Liver (tissue), 9 donors: ENCODE measurements around the gene SETD3. TPM values are rescaled to one million over a fixed set of nuclear protein-coding genes. Genes with fewer than 3 reads are reported as not detected.

Experiments used
- DNase-seq: peaks from one replicate; pipeline ENCODE4 v3.0.0-alpha.2; 2017; ENCODE audit warnings: low spot score
- H3K27ac ChIP-seq, 2 donors: one replicate each; pipeline ENCODE4 v1.7.0; 2013; ENCODE audit warnings: inconsistent platforms in 2 of 2, low read length in 2 of 2, control low read depth in 1 of 2, low read depth in 1 of 2, mild to moderate bottlenecking in 1 of 2
- H3K27me3 ChIP-seq, 4 donors: one replicate each; pipeline versions ENCODE4 v1.6.1 to v1.7.0; 2013; ENCODE audit warnings: low read length in 3 of 4, inconsistent platforms in 1 of 4, mild to moderate bottlenecking in 1 of 4, moderate library complexity in 1 of 4; ENCODE audit not compliant: control insufficient read depth in 4 of 4, insufficient read depth in 4 of 4
- H3K36me3 ChIP-seq, 4 donors: one replicate each; pipeline versions ENCODE4 v1.6.1 to v1.7.0; 2013; ENCODE audit warnings: low read length in 3 of 4, mild to moderate bottlenecking in 3 of 4, low read depth in 1 of 4, moderate library complexity in 1 of 4; ENCODE audit not compliant: control insufficient read depth in 4 of 4, insufficient read depth in 3 of 4
- H3K4me1 ChIP-seq, 4 donors: one replicate each; pipeline versions ENCODE4 v1.6.1 to v1.7.0; 2013; ENCODE audit warnings: low read length in 3 of 4, mild to moderate bottlenecking in 3 of 4, moderate library complexity in 1 of 4; ENCODE audit not compliant: control insufficient read depth in 4 of 4, insufficient read depth in 4 of 4
- H3K4me3 ChIP-seq, 3 donors: one replicate each; pipeline versions ENCODE4 v1.6.1 to v1.7.0; 2013; ENCODE audit warnings: low read length in 3 of 3, control low read depth in 1 of 3, low read depth in 1 of 3, mild to moderate bottlenecking in 1 of 3
- H3K9ac ChIP-seq, 2 donors: one replicate each; pipeline ENCODE4 v1.7.0; 2013; ENCODE audit warnings: low read length in 2 of 2, mild to moderate bottlenecking in 2 of 2, moderate library complexity in 2 of 2, control low read depth in 1 of 2, low read depth in 1 of 2
- H3K9me3 ChIP-seq, 4 donors: one replicate each; pipeline versions ENCODE4 v1.6.1 to v1.7.0; 2013; ENCODE audit warnings: low read length in 3 of 4; ENCODE audit not compliant: control insufficient read depth in 4 of 4
- CTCF ChIP-seq: fragments of 150-350 bp; IDR thresholded peaks from 2 replicates; pipeline ENCODE4 v1.5.1; 2017; ENCODE audit warnings: improper control_type of control experiment, low read depth, low read length; ENCODE audit not compliant: missing input control
- EGR1 ChIP-seq, 2 donors: IDR thresholded peaks; 2 replicates each; pipeline ENCODE4 v1.6.1; 2016 to 2018; ENCODE audit warnings: antibody characterized with exemption in 2 of 2, low read depth in 2 of 2
- FOXA1 ChIP-seq: IDR thresholded peaks from 2 replicates; pipeline ENCODE4 v1.6.1; 2016; ENCODE audit warnings: antibody characterized with exemption
- FOXA2 ChIP-seq: IDR thresholded peaks from 2 replicates; pipeline ENCODE4 v1.6.1; 2016; ENCODE audit warnings: antibody characterized with exemption
- GABPA ChIP-seq, 2 donors: IDR thresholded peaks in 1 of 2; conservative IDR thresholded peaks in 1 of 2; 2 replicates each; pipeline ENCODE4 v1.6.1; 2016; ENCODE audit warnings: antibody characterized with exemption in 2 of 2, mild to moderate bottlenecking in 1 of 2, moderate library complexity in 1 of 2
- HNF4A ChIP-seq, 2 donors: conservative IDR thresholded peaks; 2 replicates each; pipeline ENCODE4 v1.6.1; 2016; ENCODE audit warnings: antibody characterized with exemption in 2 of 2, mild to moderate bottlenecking in 2 of 2
- HNF4G ChIP-seq: IDR thresholded peaks from 2 replicates; pipeline ENCODE4 v1.6.1; 2016; ENCODE audit warnings: antibody characterized with exemption
- JUND ChIP-seq, 2 donors: IDR thresholded peaks; 2 replicates each; pipeline ENCODE4 v1.6.1; 2016; ENCODE audit warnings: antibody characterized with exemption in 2 of 2
- NR2F2 ChIP-seq: IDR thresholded peaks from 2 replicates; pipeline ENCODE4 v1.6.1; 2016; ENCODE audit warnings: antibody characterized with exemption
- RAD21 ChIP-seq, 2 donors: IDR thresholded peaks; 2 replicates each; pipeline ENCODE4 v1.6.1; 2016; ENCODE audit warnings: antibody characterized with exemption in 2 of 2, mild to moderate bottlenecking in 2 of 2
- RXRA ChIP-seq, 2 donors: IDR thresholded peaks; 2 replicates each; pipeline ENCODE4 v1.6.1; 2017 to 2018; ENCODE audit warnings: antibody characterized with exemption in 2 of 2, mild to moderate bottlenecking in 1 of 2
- SP1 ChIP-seq: IDR thresholded peaks from 2 replicates; pipeline ENCODE4 v1.6.1; 2018; ENCODE audit warnings: antibody characterized with exemption, mild to moderate bottlenecking
- TAF1 ChIP-seq: conservative IDR thresholded peaks from 2 replicates; pipeline ENCODE4 v1.6.1; 2016; ENCODE audit warnings: antibody characterized with exemption, mild to moderate bottlenecking
- YY1 ChIP-seq: IDR thresholded peaks from 2 replicates; pipeline ENCODE4 v1.6.1; 2016; ENCODE audit warnings: antibody characterized with exemption, mild to moderate bottlenecking
- WGBS: extraction: QIAGEN DNeasy Blood & Tissue Kit; methylation state at CpG from one replicate; pipeline ENCODE4 v1.1.7; 2013; 5-methylcytosine and 5-hydroxymethylcytosine counted together
- polyA plus RNA-seq, 2 donors: library from polyadenylated mRNA; stranded (reverse) in 1 of 2; unstranded in 1 of 2; fragments of 200-250 nt in 1 of 2; fragments of >200 nt in 1 of 2; fragmentation: Nextera tagmentation in 1 of 2; extraction: Ambion mirVana in 1 of 2; gene quantifications; one replicate each; pipeline versions ENCODE4 v1.2.1 to v1.2.3, GENCODE V29; 2013 to 2015
- total RNA-seq, 2 donors: library from RNA; depleted of rRNA; stranded (reverse); fragments of >200 nt; gene quantifications; one replicate each; pipeline ENCODE4 v1.2.3, GENCODE V29; 2014
- TF ChIP-seq, protein P1 (sequence below): IDR thresholded peaks from 2 replicates; pipeline ENCODE4 v1.6.1; 2016; ENCODE audit warnings: antibody characterized with exemption, mild to moderate bottlenecking
- TF ChIP-seq, protein P2 (sequence below): IDR thresholded peaks from 2 replicates; pipeline ENCODE4 v1.6.1; 2016; ENCODE audit warnings: antibody characterized with exemption
- TF ChIP-seq, protein P3 (sequence below): IDR thresholded peaks from 2 replicates; pipeline ENCODE4 v1.6.1; 2016; ENCODE audit warnings: antibody characterized with exemption
- TF ChIP-seq, protein P4 (sequence below): IDR thresholded peaks from 2 replicates; pipeline ENCODE4 v1.6.1; 2016; ENCODE audit warnings: antibody characterized with exemption
- donor health status: healthy.
- donor health status: healthy.
- donor health status: healthy.
- donor health status: healthy.
- donor health status: healthy.

The SETD3 gene
- total and polyA plus RNA-seq, 4 donors = 18.7 to 39.7 (median 19.4) TPM

DNA sequence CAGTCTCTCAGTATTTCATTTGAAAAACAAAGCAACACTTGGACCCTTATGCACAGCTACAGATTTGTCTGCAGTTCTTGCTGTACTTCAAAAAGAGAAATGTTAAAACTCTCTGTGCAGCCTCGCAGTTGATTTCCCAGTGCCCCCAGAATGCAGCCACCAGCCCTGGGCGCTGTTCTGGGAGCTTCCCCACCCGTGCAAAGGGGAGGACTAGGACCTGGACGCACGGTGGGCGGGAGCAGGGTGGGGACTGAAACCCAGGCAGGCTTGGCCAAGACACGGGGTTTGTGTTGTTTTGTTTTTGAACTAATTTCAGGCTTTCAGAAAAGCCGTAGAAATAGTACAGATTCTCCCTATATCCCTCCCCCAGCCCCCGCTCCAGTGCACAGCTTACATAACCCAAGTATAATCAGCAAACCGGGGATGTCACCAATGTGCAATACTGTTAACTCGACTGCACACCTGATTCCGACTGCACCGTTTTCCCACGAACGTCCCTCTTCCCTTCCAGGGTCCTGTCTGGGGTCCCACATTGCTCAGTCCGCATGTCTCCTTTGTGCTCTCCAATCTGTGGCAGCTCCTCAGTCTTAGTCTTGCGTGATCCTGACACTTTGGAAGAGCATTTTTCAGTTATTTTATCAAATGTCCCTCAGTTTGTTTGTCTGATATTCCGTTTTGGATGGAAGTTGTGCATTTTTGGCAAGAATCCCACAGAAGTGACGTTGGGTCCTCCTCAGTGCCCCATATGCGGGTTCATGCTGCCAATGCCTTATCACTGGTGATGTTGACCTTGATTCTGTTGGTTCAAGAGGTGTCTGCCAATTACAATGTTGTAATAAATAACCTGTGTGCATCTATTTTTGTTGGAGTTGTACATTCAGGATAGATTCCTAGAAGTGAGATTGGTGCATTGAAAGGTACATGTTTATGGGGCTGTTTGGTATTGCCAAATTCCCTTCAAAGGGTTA lies 95.9 kb downstream of the SETD3 start (continued):
- TF ChIP-seq, protein P1, sequence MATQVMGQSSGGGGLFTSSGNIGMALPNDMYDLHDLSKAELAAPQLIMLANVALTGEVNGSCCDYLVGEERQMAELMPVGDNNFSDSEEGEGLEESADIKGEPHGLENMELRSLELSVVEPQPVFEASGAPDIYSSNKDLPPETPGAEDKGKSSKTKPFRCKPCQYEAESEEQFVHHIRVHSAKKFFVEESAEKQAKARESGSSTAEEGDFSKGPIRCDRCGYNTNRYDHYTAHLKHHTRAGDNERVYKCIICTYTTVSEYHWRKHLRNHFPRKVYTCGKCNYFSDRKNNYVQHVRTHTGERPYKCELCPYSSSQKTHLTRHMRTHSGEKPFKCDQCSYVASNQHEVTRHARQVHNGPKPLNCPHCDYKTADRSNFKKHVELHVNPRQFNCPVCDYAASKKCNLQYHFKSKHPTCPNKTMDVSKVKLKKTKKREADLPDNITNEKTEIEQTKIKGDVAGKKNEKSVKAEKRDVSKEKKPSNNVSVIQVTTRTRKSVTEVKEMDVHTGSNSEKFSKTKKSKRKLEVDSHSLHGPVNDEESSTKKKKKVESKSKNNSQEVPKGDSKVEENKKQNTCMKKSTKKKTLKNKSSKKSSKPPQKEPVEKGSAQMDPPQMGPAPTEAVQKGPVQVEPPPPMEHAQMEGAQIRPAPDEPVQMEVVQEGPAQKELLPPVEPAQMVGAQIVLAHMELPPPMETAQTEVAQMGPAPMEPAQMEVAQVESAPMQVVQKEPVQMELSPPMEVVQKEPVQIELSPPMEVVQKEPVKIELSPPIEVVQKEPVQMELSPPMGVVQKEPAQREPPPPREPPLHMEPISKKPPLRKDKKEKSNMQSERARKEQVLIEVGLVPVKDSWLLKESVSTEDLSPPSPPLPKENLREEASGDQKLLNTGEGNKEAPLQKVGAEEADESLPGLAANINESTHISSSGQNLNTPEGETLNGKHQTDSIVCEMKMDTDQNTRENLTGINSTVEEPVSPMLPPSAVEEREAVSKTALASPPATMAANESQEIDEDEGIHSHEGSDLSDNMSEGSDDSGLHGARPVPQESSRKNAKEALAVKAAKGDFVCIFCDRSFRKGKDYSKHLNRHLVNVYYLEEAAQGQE = peak; percentile 49
- TF ChIP-seq HNF4G = no peak
- peak; percentile 51 for TF ChIP-seq YY1

DNA sequence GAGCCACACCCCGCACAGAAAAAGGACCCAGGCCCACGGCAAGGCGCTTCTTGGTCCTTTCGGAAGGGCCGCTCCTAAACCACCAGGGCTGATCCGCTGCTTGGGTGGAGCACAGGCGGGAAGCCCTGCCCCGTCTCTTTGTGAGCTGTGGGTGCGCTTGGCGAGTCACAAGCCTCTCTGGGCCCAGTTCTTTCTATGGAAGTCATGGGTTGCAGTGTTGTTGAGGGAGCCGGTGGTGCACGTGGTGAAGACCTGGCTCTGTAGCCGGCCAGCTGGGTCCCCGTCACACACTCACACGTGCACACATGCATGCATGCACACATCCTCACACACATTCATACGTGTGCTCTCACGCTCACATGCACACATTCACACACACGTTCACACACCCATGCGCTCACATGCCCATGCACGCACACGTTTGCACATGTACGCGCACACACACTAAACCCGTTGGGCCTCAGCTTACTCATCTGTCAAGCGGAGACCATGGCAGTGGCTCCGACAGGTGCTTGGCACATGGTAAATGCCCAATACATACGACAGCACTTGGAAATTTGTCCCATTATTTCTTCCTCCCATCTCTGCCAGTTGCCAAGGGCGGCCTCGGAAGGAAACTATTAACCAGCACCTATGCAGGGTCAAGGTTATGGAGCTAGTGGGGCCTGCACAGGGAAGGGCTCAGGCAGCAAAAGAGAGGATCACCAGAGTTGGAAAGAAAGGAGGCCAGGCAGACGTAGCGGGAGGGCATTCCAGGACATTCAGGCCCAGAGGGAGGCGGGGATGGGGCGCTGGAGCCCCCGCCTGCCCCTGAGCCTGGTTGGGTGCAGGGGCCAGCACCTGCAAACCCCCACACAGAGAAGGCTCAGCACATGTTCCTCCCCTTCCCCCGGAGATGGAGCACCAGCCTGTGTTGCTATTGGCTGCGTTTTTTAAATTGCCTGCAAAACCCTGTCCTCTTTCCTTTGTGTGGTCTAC lies 96.9 kb downstream of the SETD3 start:
- DNase-seq = no peak
- Histone ChIP-seq H3K9ac (no peak overlapping the region), H3K36me3 (no peaks in the 10 kb centered on the region), H3K27me3 (no peaks in the 10 kb centered on the region), H3K4me1 (peaks cover 8 to 20% (median 16%) of the 10 kb centered on the region in 4 donors), H3K4me3 (no peak overlapping the region), H3K27ac (no peak overlapping the region), H3K9me3 (no peaks in the 10 kb centered on the region)
- no peak for TF ChIP-seq EGR1 (IDR thresholded peaks at IDR 0.05; ENCODE audit: low read depth in 2 of 2)
- no peak for TF ChIP-seq FOXA1
- TF ChIP-seq RAD21 (IDR thresholded peaks at IDR 0.05) = no peak
- no peak for TF ChIP-seq SP1
- TF ChIP-seq NR2F2 = no peak
- TF ChIP-seq, protein P1 = no peak
- TF ChIP-seq CTCF = no peak
- no peak for TF ChIP-seq HNF4A (conservative IDR thresholded peaks at IDR 0.05)
- no peak for TF ChIP-seq TAF1
- no peak for TF ChIP-seq YY1
- no peak for TF ChIP-seq JUND (IDR thresholded peaks at IDR 0.05)
- TF ChIP-seq, protein P2, sequence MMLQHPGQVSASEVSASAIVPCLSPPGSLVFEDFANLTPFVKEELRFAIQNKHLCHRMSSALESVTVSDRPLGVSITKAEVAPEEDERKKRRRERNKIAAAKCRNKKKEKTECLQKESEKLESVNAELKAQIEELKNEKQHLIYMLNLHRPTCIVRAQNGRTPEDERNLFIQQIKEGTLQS = no peak
- no peak for TF ChIP-seq RXRA (IDR thresholded peaks at IDR 0.05)
- TF ChIP-seq, protein P3, sequence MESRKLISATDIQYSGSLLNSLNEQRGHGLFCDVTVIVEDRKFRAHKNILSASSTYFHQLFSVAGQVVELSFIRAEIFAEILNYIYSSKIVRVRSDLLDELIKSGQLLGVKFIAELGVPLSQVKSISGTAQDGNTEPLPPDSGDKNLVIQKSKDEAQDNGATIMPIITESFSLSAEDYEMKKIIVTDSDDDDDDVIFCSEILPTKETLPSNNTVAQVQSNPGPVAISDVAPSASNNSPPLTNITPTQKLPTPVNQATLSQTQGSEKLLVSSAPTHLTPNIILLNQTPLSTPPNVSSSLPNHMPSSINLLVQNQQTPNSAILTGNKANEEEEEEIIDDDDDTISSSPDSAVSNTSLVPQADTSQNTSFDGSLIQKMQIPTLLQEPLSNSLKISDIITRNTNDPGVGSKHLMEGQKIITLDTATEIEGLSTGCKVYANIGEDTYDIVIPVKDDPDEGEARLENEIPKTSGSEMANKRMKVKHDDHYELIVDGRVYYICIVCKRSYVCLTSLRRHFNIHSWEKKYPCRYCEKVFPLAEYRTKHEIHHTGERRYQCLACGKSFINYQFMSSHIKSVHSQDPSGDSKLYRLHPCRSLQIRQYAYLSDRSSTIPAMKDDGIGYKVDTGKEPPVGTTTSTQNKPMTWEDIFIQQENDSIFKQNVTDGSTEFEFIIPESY = no peak
- no peak for TF ChIP-seq FOXA2
- TF ChIP-seq GABPA (IDR thresholded peaks at IDR 0.05 in 1 of 2, conservative IDR thresholded peaks at IDR 0.05 in 1 of 2) = no peak
- no peak for TF ChIP-seq HNF4G
- TF ChIP-seq, protein P4, sequence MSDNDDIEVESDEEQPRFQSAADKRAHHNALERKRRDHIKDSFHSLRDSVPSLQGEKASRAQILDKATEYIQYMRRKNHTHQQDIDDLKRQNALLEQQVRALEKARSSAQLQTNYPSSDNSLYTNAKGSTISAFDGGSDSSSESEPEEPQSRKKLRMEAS = no peak
- WGBS = 88% methylated on average over 36 of the region's 36 CpGs
